Pancreas (tissue), 10 donors: ENCODE measurements around the gene FCRL4. TPM values are rescaled to one million over a fixed set of nuclear protein-coding genes. Genes with fewer than 3 reads are reported as not detected.

Experiments
- ATAC-seq, 4 donors: fragments of 200-7000 bp; cut with Tn5 transposase; one replicate each; pipeline versions ENCODE4 v1.8.0 to v1.9.1; 2020; ENCODE audit warnings: mild to moderate bottlenecking in 4 of 4, moderate library complexity in 4 of 4
- DNase-seq, 6 donors: peaks; one replicate each; pipeline ENCODE4 v3.0.0-alpha.2; 2020
- FAIRE-seq: peaks from 2 replicates; lab custom pipeline; 2012; peaks lifted over from hg19 to GRCh38; lab: Jason Lieb, UNC
- H3K27ac ChIP-seq, 4 donors: fragments of 200-600 bp; sonication (generic); 1 replicate in 3 of 4; 2 replicates in 1 of 4; pipeline versions ENCODE4 v1.5.0 to v1.8.0; 2020
- H3K27me3 ChIP-seq, 4 donors: fragments of 200-600 bp; one replicate each; pipeline ENCODE4 v1.8.0; 2021
- H3K36me3 ChIP-seq, 3 donors: fragments of 200-600 bp; sonication (generic) in 1 of 3; one replicate each; pipeline versions ENCODE4 v1.5.0 to v1.8.0; 2020 to 2021
- H3K4me1 ChIP-seq, 3 donors: fragments of 200-600 bp; one replicate each; pipeline ENCODE4 v1.8.0; 2021
- H3K4me3 ChIP-seq, 4 donors: fragments of 200-600 bp; sonication (generic) in 2 of 4; one replicate each; pipeline versions ENCODE4 v1.5.0 to v1.8.0; 2020 to 2021
- H3K9me3 ChIP-seq, 4 donors: fragments of 200-600 bp; one replicate each; pipeline ENCODE4 v1.8.0; 2021
- CTCF ChIP-seq, 4 donors: fragments of 200-600 bp; sonication (generic) in 3 of 4; IDR thresholded peaks; one replicate each; pipeline versions ENCODE4 v1.5.0 to v1.8.0; 2021; ENCODE audit warnings: antibody characterized with exemption in 4 of 4
- WGBS, 2 donors: extraction: QIAGEN DNeasy Blood & Tissue Kit; methylation state at CpG; one replicate each; pipeline ENCODE4 v1.1.7; 2013; 5-methylcytosine and 5-hydroxymethylcytosine counted together
- intact Hi-C, 3 donors: fragments of 100-400 bp; cut with DNase I; formaldehyde crosslinking; loops; one replicate each; pipeline versions ENCODE4 v1.11.1 to v1.14.2; 2022
- polyA plus RNA-seq, 2 donors: library from polyadenylated mRNA; stranded (reverse); fragments of 200-250 nt; gene quantifications; one replicate each; pipeline ENCODE4 v1.2.3, GENCODE V29; 2013
- total RNA-seq, 6 donors: library from RNA; stranded (reverse); fragmentation: NEBNext Ultra II Directional in 4 of 6; extraction: Animal tissue kit (Norgen Biotek cat#: 25700) in 4 of 6; gene quantifications; one replicate each; pipeline versions ENCODE4 v1.2.1 to v1.2.4, GENCODE V29; 2021 to 2023
- donor health status: healthy with polysubstance abuse.
- donor health status: DM: no; HTN: no; CAD: no; lungs with moderate emphysema.
- donor health status: DM: no; HTN: no; CAD: no.
- donor health status: control.
- donor health status: control.
- donor health status: Bipolar disorder and iron deficiency.
- donor health status: DM: yes; HTN: yes; CAD: no.
- donor health status: DM: no; HTN: no; CAD: no.
- donor health status: DM: no; HTN: no; CAD: no.
- donor health status: DM: yes; HTN: yes; CAD: no.

FCRL4 gene
- total and polyA plus RNA-seq, 8 donors, result not detected

GRCh38 chr1:157523774-157524493 is 74.0 kb downstream of the FCRL4 start:
- DNase-seq (no peak), ATAC-seq (no peak), FAIRE-seq (no peak)
- 86 to 92% methylated on average over 5 of the region's 5 CpGs for WGBS, 2 donors
- no peak for TF ChIP-seq CTCF (IDR thresholded peaks at IDR 0.05)
- Histone ChIP-seq H3K36me3 (no peaks in the 10 kb centered on the region), H3K9me3 (no peaks in the 10 kb centered on the region), H3K4me1 (no peaks in the 10 kb centered on the region), H3K27me3 (no peaks in the 10 kb centered on the region), H3K4me3 (no peak overlapping the region), H3K27ac (no peak overlapping the region)
- intact Hi-C loops, result no loop called here

Other genes with a start within 250 kb of the FCRL4 start
- gene FCRL5, start 45.6 kb downstream of the FCRL4 start, total RNA-seq, result 1 to 10 TPM in 1 of 6 donors, under 1 TPM in 3, not detected in 2; 0.05 to 1.4 (median 0.10) TPM
- under 1 TPM in 1 of 2 donors, not detected in 1; 0.02 TPM for gene FCRL5, start 45.6 kb downstream of the FCRL4 start, polyA plus RNA-seq
- under 1 TPM in 2 of 6 donors, not detected in 4; 0.09 TPM for gene FCRL3, start 102.7 kb upstream of the FCRL4 start, total RNA-seq
- under 1 TPM in 1 of 2 donors, not detected in 1; 0.02 TPM for gene FCRL3, start 102.7 kb upstream of the FCRL4 start, polyA plus RNA-seq
- gene FCRL2, start 179.0 kb upstream of the FCRL4 start, total RNA-seq, result not detected
- gene FCRL2, start 179.0 kb upstream of the FCRL4 start, polyA plus RNA-seq, result under 1 TPM in 1 of 2 donors, not detected in 1; 0.07 TPM
- gene FCRL1, start 222.0 kb upstream of the FCRL4 start, total RNA-seq, result under 1 TPM in 1 of 6 donors, not detected in 5; 0.18 TPM
- gene FCRL1, start 222.0 kb upstream of the FCRL4 start, polyA plus RNA-seq, result under 1 TPM in 1 of 2 donors, not detected in 1; 0.02 TPM
- gene CD5L, start 243.7 kb upstream of the FCRL4 start, total RNA-seq, result under 1 TPM in 2 of 6 donors, not detected in 4; 0.17 to 0.23 TPM
- gene CD5L, start 243.7 kb upstream of the FCRL4 start, polyA plus RNA-seq, result not detected